HepG2 (cell line): ENCODE measurements around the gene PANK4. TPM values are rescaled to one million over a fixed set of nuclear protein-coding genes. Genes with fewer than 3 reads are reported as not detected.

ENCODE experiments used
- ETV5 ChIP-seq: IDR thresholded peaks from 2 replicates; pipeline ENCODE4 v1.6.1; 2018; ENCODE audit warnings: missing biosample characterization, missing genetic modification reagents, inconsistent platforms, borderline replicate concordance
- FOSL2 ChIP-seq: sonication (generic); formaldehyde crosslinking; IDR thresholded peaks from 2 replicates; pipeline ENCODE4 v1.4.0; 2020; ENCODE audit warnings: missing genetic modification reagents
- GMEB1 ChIP-seq: sonication (generic); formaldehyde crosslinking; IDR thresholded peaks from 2 replicates; pipeline ENCODE4 v1.5.1; 2020; ENCODE audit warnings: missing genetic modification reagents, mild to moderate bottlenecking, borderline replicate concordance
- HNRNPK ChIP-seq: fragments of 200-400 bp; formaldehyde crosslinking; IDR thresholded peaks from 2 replicates; pipeline ENCODE4 v1.6.1; 2018; ENCODE audit warnings: low read length, low read depth, moderate library complexity, mild to moderate bottlenecking; ENCODE audit not compliant: poor library complexity, severe bottlenecking
- KAT2B ChIP-seq: fragments of 150-350 bp; IDR thresholded peaks from 2 replicates; pipeline ENCODE4 v1.6.1; 2014; ENCODE audit warnings: low read depth, low read length, borderline replicate concordance
- KLF9 ChIP-seq: IDR thresholded peaks from 2 replicates; pipeline ENCODE4 v1.6.1; 2016; ENCODE audit warnings: low read depth
- NFIB ChIP-seq: sonication (generic); formaldehyde crosslinking; IDR thresholded peaks from 2 replicates; pipeline ENCODE4 v1.9.0; 2021; ENCODE audit warnings: missing genetic modification reagents, mild to moderate bottlenecking, borderline replicate concordance
- NPAS2 ChIP-seq: sonication (generic); formaldehyde crosslinking; IDR thresholded peaks from 2 replicates; pipeline ENCODE4 v1.8.0; 2022; ENCODE audit warnings: mild to moderate bottlenecking, missing genetic modification reagents, borderline replicate concordance
- ONECUT2 ChIP-seq: sonication (generic); formaldehyde crosslinking; IDR thresholded peaks from 2 replicates; pipeline ENCODE4 v1.4.0; 2020; ENCODE audit warnings: missing genetic modification reagents
- PHF20 ChIP-seq: sonication (generic); formaldehyde crosslinking; IDR thresholded peaks from 2 replicates; pipeline ENCODE4 v1.5.0; 2020; ENCODE audit warnings: mild to moderate bottlenecking, missing genetic modification reagents
- SRSF4 ChIP-seq: fragments of 200-400 bp; formaldehyde crosslinking; IDR thresholded peaks from one replicate; pipeline ENCODE4 v1.6.1; 2018; ENCODE audit warnings: mild to moderate bottlenecking, low read depth, low read length, moderate library complexity; ENCODE audit not compliant: poor library complexity, severe bottlenecking
- TMF1 ChIP-seq: sonication (generic); formaldehyde crosslinking; IDR thresholded peaks from 2 replicates; pipeline ENCODE4 v1.8.1; 2022; ENCODE audit warnings: low read depth, missing genetic modification reagents
- YY1 ChIP-seq: IDR thresholded peaks from 2 replicates; pipeline ENCODE4 v1.6.1; 2011; ENCODE audit warnings: low read length, low read depth, moderate library complexity, mild to moderate bottlenecking; ENCODE audit not compliant: insufficient read depth, insufficient replicate concordance
- ZBTB14 ChIP-seq: sonication (generic); formaldehyde crosslinking; IDR thresholded peaks from 2 replicates; pipeline ENCODE4 v1.4.0; 2020; ENCODE audit warnings: missing genetic modification reagents
- ZIK1 ChIP-seq: sonication (generic); formaldehyde crosslinking; IDR thresholded peaks from 2 replicates; pipeline ENCODE4 v1.5.0; 2020; ENCODE audit warnings: mild to moderate bottlenecking, low read depth, missing genetic modification reagents, borderline replicate concordance
- ZNF101 ChIP-seq: sonication (generic); formaldehyde crosslinking; IDR thresholded peaks from 2 replicates; pipeline ENCODE4 v1.4.0; 2020; ENCODE audit warnings: mild to moderate bottlenecking, low read depth, missing genetic modification reagents, borderline replicate concordance
- ZNF468 ChIP-seq: sonication (generic); formaldehyde crosslinking; IDR thresholded peaks from 2 replicates; pipeline ENCODE4 v1.8.0; 2022; ENCODE audit warnings: mild to moderate bottlenecking, moderate library complexity, missing genetic modification reagents
- ZNF678 ChIP-seq: sonication (generic); formaldehyde crosslinking; IDR thresholded peaks from 2 replicates; pipeline ENCODE4 v1.4.0; 2020; ENCODE audit warnings: mild to moderate bottlenecking, missing genetic modification reagents
- ZNF878 ChIP-seq: sonication (generic); formaldehyde crosslinking; IDR thresholded peaks from 2 replicates; pipeline ENCODE4 v1.8.1; 2023; ENCODE audit warnings: mild to moderate bottlenecking, missing genetic modification reagents, moderate library complexity
- ZNF883 ChIP-seq: sonication (generic); formaldehyde crosslinking; IDR thresholded peaks from 2 replicates; pipeline ENCODE4 v1.5.1; 2020; ENCODE audit warnings: mild to moderate bottlenecking, missing genetic modification reagents; ENCODE audit errors: not compliant biosample characterization
- polyA plus RNA-seq, 8 experiments: library from polyadenylated mRNA; depleted of rRNA in 3 of 8; stranded (reverse) in 7 of 8; unstranded in 1 of 8; fragments of >200 nt; fragmentation: Illumina TruSeq in 4 of 8; extraction: Trizol in 4 of 8; gene quantifications; 2 replicates each; pipeline versions ENCODE4 v1.2.1 to v1.2.3, GENCODE V29; 2011 to 2016; ENCODE audit warnings: low read depth in 4 of 8, missing spikeins in 1 of 8, mixed read lengths in 1 of 8; ENCODE audit not compliant: insufficient read depth in 1 of 8
- total RNA-seq, 5 experiments: library from RNA; depleted of rRNA; stranded (reverse); fragments of >200 nt; fragmentation: Illumina TruSeq; extraction: Trizol; gene quantifications; 2 replicates each; pipeline ENCODE4 v1.2.3, GENCODE V29; 2016; ENCODE audit warnings: low read depth in 1 of 5
- TF ChIP-seq, protein P1 (sequence below): sonication (generic); formaldehyde crosslinking; IDR thresholded peaks from 2 replicates; pipeline ENCODE4 v1.4.0; 2020; ENCODE audit warnings: missing genetic modification reagents
- TF ChIP-seq, protein P2 (sequence below): sonication (generic); formaldehyde crosslinking; IDR thresholded peaks from 2 replicates; pipeline ENCODE4 v1.4.0; 2020; ENCODE audit warnings: low read depth, mild to moderate bottlenecking, missing genetic modification reagents

The PANK4 gene
- total and polyA plus RNA-seq, 2 of the 13 experiments (the other 11 are each of a cell fraction or from before 2014, with no cell fraction given): 17.4 to 19.3 TPM

DNA sequence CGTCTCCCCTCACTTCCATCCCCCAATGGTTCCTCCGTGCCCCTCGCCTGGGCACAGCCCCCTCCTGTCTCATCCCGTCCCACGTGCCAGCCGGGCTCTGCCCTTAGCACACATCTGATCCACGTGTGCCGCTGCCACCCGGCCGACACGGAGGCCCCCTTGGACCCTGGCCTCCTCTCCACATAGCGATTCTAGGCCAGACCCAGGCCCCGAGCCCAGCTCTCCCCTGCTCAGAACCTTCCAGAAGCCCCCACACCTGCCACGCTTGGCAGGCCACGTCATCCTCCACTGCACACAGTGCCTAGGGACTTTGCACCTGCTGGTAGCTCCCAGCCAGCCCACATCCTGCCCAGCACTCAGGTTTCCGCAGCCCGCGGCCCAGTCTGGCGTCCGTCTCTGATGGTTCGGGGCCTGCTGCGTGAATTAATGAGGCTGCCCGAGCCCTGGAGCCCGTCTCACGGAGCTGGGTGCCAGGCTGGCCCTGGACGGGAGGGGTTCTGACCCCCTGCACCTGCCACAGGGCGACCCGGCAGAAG, 30.2 kb downstream of the PANK4 start (continued):
- TF ChIP-seq YY1: no peak
- no peak for TF ChIP-seq SRSF4
- TF ChIP-seq, protein P1, sequence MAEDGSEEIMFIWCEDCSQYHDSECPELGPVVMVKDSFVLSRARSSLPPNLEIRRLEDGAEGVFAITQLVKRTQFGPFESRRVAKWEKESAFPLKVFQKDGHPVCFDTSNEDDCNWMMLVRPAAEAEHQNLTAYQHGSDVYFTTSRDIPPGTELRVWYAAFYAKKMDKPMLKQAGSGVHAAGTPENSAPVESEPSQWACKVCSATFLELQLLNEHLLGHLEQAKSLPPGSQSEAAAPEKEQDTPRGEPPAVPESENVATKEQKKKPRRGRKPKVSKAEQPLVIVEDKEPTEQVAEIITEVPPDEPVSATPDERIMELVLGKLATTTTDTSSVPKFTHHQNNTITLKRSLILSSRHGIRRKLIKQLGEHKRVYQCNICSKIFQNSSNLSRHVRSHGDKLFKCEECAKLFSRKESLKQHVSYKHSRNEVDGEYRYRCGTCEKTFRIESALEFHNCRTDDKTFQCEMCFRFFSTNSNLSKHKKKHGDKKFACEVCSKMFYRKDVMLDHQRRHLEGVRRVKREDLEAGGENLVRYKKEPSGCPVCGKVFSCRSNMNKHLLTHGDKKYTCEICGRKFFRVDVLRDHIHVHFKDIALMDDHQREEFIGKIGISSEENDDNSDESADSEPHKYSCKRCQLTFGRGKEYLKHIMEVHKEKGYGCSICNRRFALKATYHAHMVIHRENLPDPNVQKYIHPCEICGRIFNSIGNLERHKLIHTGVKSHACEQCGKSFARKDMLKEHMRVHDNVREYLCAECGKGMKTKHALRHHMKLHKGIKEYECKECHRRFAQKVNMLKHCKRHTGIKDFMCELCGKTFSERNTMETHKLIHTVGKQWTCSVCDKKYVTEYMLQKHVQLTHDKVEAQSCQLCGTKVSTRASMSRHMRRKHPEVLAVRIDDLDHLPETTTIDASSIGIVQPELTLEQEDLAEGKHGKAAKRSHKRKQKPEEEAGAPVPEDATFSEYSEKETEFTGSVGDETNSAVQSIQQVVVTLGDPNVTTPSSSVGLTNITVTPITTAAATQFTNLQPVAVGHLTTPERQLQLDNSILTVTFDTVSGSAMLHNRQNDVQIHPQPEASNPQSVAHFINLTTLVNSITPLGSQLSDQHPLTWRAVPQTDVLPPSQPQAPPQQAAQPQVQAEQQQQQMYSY (CRISPR knock-in tag): no peak
- no peak for TF ChIP-seq PHF20 (CRISPR knock-in tag)
- TF ChIP-seq ZNF883 (CRISPR knock-in tag): no peak
- no peak for TF ChIP-seq ZNF678 (CRISPR knock-in tag)
- no peak for TF ChIP-seq ZBTB14 (CRISPR knock-in tag)
- TF ChIP-seq ONECUT2 (CRISPR knock-in tag): no peak
- no peak for TF ChIP-seq TMF1
- TF ChIP-seq KLF9: no peak
- no peak for TF ChIP-seq NPAS2 (CRISPR knock-in tag)
- TF ChIP-seq ZNF878: no peak
- no peak for TF ChIP-seq KAT2B
- no peak for TF ChIP-seq GMEB1 (CRISPR knock-in tag)
- no peak for TF ChIP-seq NFIB (CRISPR knock-in tag)
- TF ChIP-seq, protein P2, sequence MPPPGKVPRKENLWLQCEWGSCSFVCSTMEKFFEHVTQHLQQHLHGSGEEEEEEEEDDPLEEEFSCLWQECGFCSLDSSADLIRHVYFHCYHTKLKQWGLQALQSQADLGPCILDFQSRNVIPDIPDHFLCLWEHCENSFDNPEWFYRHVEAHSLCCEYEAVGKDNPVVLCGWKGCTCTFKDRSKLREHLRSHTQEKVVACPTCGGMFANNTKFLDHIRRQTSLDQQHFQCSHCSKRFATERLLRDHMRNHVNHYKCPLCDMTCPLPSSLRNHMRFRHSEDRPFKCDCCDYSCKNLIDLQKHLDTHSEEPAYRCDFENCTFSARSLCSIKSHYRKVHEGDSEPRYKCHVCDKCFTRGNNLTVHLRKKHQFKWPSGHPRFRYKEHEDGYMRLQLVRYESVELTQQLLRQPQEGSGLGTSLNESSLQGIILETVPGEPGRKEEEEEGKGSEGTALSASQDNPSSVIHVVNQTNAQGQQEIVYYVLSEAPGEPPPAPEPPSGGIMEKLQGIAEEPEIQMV (CRISPR knock-in tag): no peak
- peak; percentile 49; the same call in 1 of the 2 replicates for TF ChIP-seq ETV5 (CRISPR knock-in tag)
- TF ChIP-seq HNRNPK: no peak
- TF ChIP-seq ZNF101 (CRISPR knock-in tag): no peak
- TF ChIP-seq FOSL2 (CRISPR knock-in tag): peak; percentile 71
- TF ChIP-seq ZNF468: no peak
- 0 out of 2 replicates have a peak, but pooled peaks have one; percentile 24 for TF ChIP-seq ZIK1 (CRISPR knock-in tag)
